HCT116 (cell line): ENCODE results near the gene FCRLB. TPM values are rescaled to one million over a fixed set of nuclear protein-coding genes. Genes with fewer than 3 reads are reported as not detected.

ENCODE experiments used
- ATAC-seq: fragments of 200-7000 bp; cut with Tn5 transposase; 2 replicates; pipeline ENCODE4 v1.9.1; 2020; ENCODE audit warnings: mild to moderate bottlenecking, moderate library complexity
- BruUV-seq: library from RNA; stranded (reverse); fragments of 400-500 nt; replicated peaks from 2 replicates; lab custom pipeline; 2021; lab: Mats Ljungman, UMichigan
- CTCF ChIA-PET: fragments of 300-600 bp; sonication (Branson Sonifier 250); formaldehyde crosslinking; loops from one replicate; lab custom pipeline; 2021; ENCODE audit warnings: antibody characterized with exemption; lab: Charles Lee
- POLR2A ChIA-PET: fragments of 300-600, 350-600 bp; sonication (Branson Sonifier 250); formaldehyde crosslinking; loops from one replicate; lab custom pipeline; 2021; ENCODE audit warnings: antibody characterized with exemption; lab: Charles Lee
- RAD21 ChIA-PET, 2 experiments: fragments of 300-600 bp; sonication (Branson Sonifier 250); formaldehyde crosslinking; loops; one replicate each; lab custom pipeline; 2023; ENCODE audit warnings: low total read pairs in 2 of 2; ENCODE audit not compliant: uncharacterized antibody in 2 of 2, unreplicated experiment in 2 of 2, low non-redundant PET in 1 of 2; lab: Charles Lee
- DNase-seq: peaks from one replicate; pipeline ENCODE4 v3.0.0-alpha.2; 2010; ENCODE audit warnings: low read depth, low spot score
- H2AFZ ChIP-seq: fragments of 200-600 bp; shearing (Covaris generic), sonication (generic); 2 replicates; pipeline ENCODE4 v1.6.1; 2017; ENCODE audit warnings: low read depth, mixed run types, mixed read lengths, antibody characterized with exemption, low read length; ENCODE audit not compliant: poor library complexity, severe bottlenecking
- H3K27ac ChIP-seq: 2 replicates; pipeline ENCODE4 v1.5.1; 2012; ENCODE audit warnings: low read depth, low read length
- H3K27me3 ChIP-seq: fragments of 200-600 bp; sonication (generic); 2 replicates; pipeline ENCODE4 v1.6.1; 2016; ENCODE audit warnings: mixed run types, low read length, mixed read lengths; ENCODE audit not compliant: insufficient read depth
- H3K36me3 ChIP-seq, 2 experiments: fragments of 200-500 bp in 1 of 2; fragments of 200-600 bp in 1 of 2; sonication (Bioruptor generic) in 1 of 2; sonication (generic) in 1 of 2; 2 replicates each; pipeline versions ENCODE4 v1.5.1 to v1.6.1; 2014 to 2016; ENCODE audit warnings: low read length in 2 of 2, inconsistent platforms in 1 of 2, mixed read lengths in 1 of 2, mixed run types in 1 of 2; ENCODE audit not compliant: insufficient read depth in 2 of 2, control insufficient read depth in 1 of 2
- H3K4me1 ChIP-seq, 2 experiments: fragments of 200-600 bp in 1 of 2; sonication (generic) in 1 of 2; 2 replicates each; pipeline versions ENCODE4 v1.5.1 to v1.6.1; 2012 to 2017; ENCODE audit warnings: low read length in 2 of 2, inconsistent platforms in 1 of 2, mild to moderate bottlenecking in 1 of 2, mixed read lengths in 1 of 2, mixed run types in 1 of 2, moderate library complexity in 1 of 2; ENCODE audit not compliant: insufficient read depth in 2 of 2, control insufficient read depth in 1 of 2
- H3K4me2 ChIP-seq: fragments of 200-600 bp; sonication (generic); 2 replicates; pipeline ENCODE4 v1.6.1; 2017; ENCODE audit warnings: mixed run types, low read length, mixed read lengths
- H3K4me3 ChIP-seq, 2 experiments: fragments of 200-600 bp in 1 of 2; sonication (generic) in 1 of 2; replicated peaks in 1 of 2; 2 replicates each; pipeline ENCODE4 v1.5.1; 2011 to 2016; ENCODE audit warnings: low read length in 2 of 2, control low read depth in 1 of 2, low read depth in 1 of 2, mild to moderate bottlenecking in 1 of 2, mixed read lengths in 1 of 2, mixed run types in 1 of 2
- H3K79me2 ChIP-seq: fragments of 200-600 bp; sonication (generic); 2 replicates; pipeline ENCODE4 v1.6.1; 2017; ENCODE audit warnings: mild to moderate bottlenecking, mixed run types, low read length, moderate library complexity, mixed read lengths; ENCODE audit not compliant: insufficient read depth
- H3K9ac ChIP-seq: fragments of 200-600 bp; sonication (generic); 2 replicates; pipeline ENCODE4 v1.6.1; 2016; ENCODE audit warnings: low read length, mixed read lengths
- H3K9me2 ChIP-seq: fragments of 200-600 bp; sonication (generic), shearing (Covaris generic); 2 replicates; pipeline ENCODE4 v1.6.1; 2017; ENCODE audit warnings: mixed run types, mild to moderate bottlenecking, moderate library complexity; ENCODE audit not compliant: insufficient read depth
- H3K9me3 ChIP-seq, 2 experiments: fragments of 200-500 bp in 1 of 2; fragments of 200-600 bp in 1 of 2; sonication (Bioruptor generic) in 1 of 2; sonication (generic) in 1 of 2; 2 replicates each; pipeline ENCODE4 v1.6.1; 2014 to 2017; ENCODE audit warnings: low read length in 2 of 2, mixed read lengths in 2 of 2, inconsistent platforms in 1 of 2, low read depth in 1 of 2, mild to moderate bottlenecking in 1 of 2, mixed run types in 1 of 2, moderate library complexity in 1 of 2; ENCODE audit not compliant: control insufficient read depth in 1 of 2, insufficient read depth in 1 of 2
- H4K20me1 ChIP-seq: fragments of 200-600 bp; sonication (generic), shearing (Covaris generic); 2 replicates; pipeline ENCODE4 v1.6.1; 2017; ENCODE audit warnings: mixed run types, mild to moderate bottlenecking, moderate library complexity; ENCODE audit not compliant: insufficient read depth
- CEBPB ChIP-seq: IDR thresholded peaks from 2 replicates; pipeline ENCODE4 v1.6.1; 2012; ENCODE audit warnings: low read depth
- EZH2 ChIP-seq: fragments of 200-600 bp; sonication (generic); IDR thresholded peaks from 2 replicates; pipeline ENCODE4 v1.6.1; 2017; ENCODE audit warnings: antibody characterized with exemption, mixed run types
- FOSL1 ChIP-seq: IDR thresholded peaks from 2 replicates; pipeline ENCODE4 v1.6.1; 2012; ENCODE audit warnings: low read depth
- POLR2A ChIP-seq: IDR thresholded peaks from 2 replicates; pipeline ENCODE4 v1.7.0; 2011; ENCODE audit warnings: borderline replicate concordance; ENCODE audit not compliant: insufficient read depth, insufficient read length; ENCODE audit errors: extremely low read depth
- SP1 ChIP-seq: IDR thresholded peaks from 2 replicates; pipeline ENCODE4 v1.6.1; 2012; ENCODE audit warnings: low read depth
- YY1 ChIP-seq: IDR thresholded peaks from 2 replicates; pipeline ENCODE4 v1.6.1; 2011; ENCODE audit warnings: low read length, low read depth, moderate library complexity, mild to moderate bottlenecking; ENCODE audit not compliant: insufficient replicate concordance; ENCODE audit errors: extremely low read depth
- ZNF274 ChIP-seq: fragments of 200-500 bp; sonication (Bioruptor generic); IDR thresholded peaks from 2 replicates; pipeline ENCODE4 v1.6.1; 2014; ENCODE audit warnings: mild to moderate bottlenecking, low read depth, low read length, inconsistent platforms
- intact Hi-C: fragments of 100-400 bp; cut with micrococcal nuclease; formaldehyde crosslinking; loops from 2 replicates; pipeline ENCODE4 v1.10.0; 2022
- total RNA-seq: library from RNA; stranded (reverse); gene quantifications from one replicate; pipeline ENCODE4 v1.2.1, GENCODE V29; 2021; ENCODE audit not compliant: unreplicated experiment

The FCRLB gene
- total RNA-seq, 1 experiment from 2014 or later = 1.0 TPM

DNA sequence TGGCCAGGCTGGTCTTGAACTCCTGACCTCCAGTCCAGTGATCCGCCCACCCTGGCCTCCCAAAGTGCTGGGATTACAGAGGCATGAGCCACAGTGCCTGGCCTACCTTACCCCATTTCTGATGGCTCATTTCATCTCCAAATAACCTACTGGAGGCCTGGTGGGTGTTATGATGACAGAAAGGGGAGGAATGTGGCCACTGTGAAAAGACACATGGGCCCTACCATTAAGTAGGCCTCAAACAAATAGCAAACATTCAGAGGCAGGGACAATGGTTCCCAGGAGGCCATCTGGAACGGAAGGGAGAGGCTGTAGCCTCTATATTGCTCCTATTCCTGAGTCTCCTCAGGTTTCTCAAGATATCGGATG is 15.2 kb upstream of the FCRLB start:
- no peak for DNase-seq
- H3K9me2 ChIP-seq = no peaks in the 10 kb centered on the region
- BruUV-seq = no TSS peak

DNA sequence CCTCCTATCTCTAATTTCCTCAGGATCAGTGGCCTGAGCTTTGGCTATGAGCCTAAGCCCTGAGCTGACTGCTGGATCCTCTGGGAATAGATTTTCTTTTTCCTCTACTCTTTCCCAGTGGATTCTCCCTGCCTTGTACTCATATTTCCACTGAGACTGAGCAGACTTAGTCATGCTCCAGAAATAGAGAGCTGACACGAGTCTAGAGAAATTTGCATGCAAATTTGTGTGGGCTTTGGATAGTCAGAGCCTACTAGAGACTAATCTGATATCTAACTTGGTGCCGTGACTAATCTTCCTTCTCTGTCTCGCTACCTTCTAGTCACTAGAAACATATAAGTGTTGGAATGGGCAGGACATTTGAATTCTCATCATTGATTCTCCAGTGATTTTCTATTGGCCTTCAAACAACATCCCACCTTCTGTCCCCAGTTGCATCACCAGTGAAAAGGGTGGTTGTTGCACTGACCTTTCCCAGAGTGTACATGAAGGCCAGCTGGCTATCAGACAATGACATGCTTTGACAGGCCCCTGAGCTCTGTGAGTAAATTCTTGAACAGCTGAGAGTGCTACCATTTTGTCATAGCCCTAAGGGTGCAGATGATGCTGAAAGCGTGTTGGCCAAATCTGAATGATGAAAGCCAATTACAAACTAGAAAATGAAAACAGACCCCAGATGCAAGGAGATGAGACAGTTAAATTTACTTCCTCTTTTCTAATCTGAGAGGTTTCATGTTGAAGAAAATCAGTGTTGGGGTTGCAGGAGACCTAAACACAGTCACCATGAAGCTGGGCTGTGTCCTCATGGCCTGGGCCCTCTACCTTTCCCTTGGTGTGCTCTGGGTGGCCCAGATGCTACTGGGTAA is 14.6 kb upstream of the FCRLB start, which contains the start of gene FCRLA:
Gene FCRLA (plus strand): TSS at position 748 of the 866 bp plus-strand sequence. CDS start 36 bp downstream, at position 784.
- DNase-seq (no peak), ATAC-seq (no peak)
- RAD21 ChIA-PET = no interaction called here
- H3K27me3 ChIP-seq = no peaks in the 10 kb centered on the region
- no peak within 1 kb of the TSS for H2AFZ ChIP-seq
- H3K4me1 ChIP-seq = peaks cover 0 to 11% of the 10 kb centered on the region in 2 experiments; a peak in 2 of 4 replicates
- POLR2A ChIA-PET = no interaction called here
- no peaks in the 10 kb centered on the region for H3K9me2 ChIP-seq
- H4K20me1 ChIP-seq = no peaks in the 10 kb centered on the region
- H3K79me2 ChIP-seq = no peaks in the 10 kb centered on the region
- CTCF ChIA-PET = no interaction called here
- H3K36me3 ChIP-seq = no peaks in the 10 kb centered on the region
- H3K4me2 ChIP-seq = 0 out of 2 replicates have a peak within 1 kb of the TSS, but pooled peaks have one; percentile 10
- H3K9ac ChIP-seq = no peak within 1 kb of the TSS
- TF ChIP-seq POLR2A (no peak), ZNF274 (no peak), FOSL1 (peak; percentile 13; the same call in 1 of the 2 replicates), YY1 (no peak)
- no TSS peak for BruUV-seq
- H3K27ac ChIP-seq = no peak within 1 kb of the TSS
- intact Hi-C loops = no loop called here
- no peaks in the 10 kb centered on the region for H3K9me3 ChIP-seq
- no peak within 1 kb of the TSS for H3K4me3 ChIP-seq

More for the DNA sequence above, 15.2 kb upstream of the FCRLB start:
- Histone ChIP-seq H3K27ac (no peak overlapping the region), H4K20me1 (no peaks in the 10 kb centered on the region), H3K9ac (no peak overlapping the region), H3K27me3 (no peaks in the 10 kb centered on the region), H3K36me3 (no peaks in the 10 kb centered on the region), H2AFZ (no peak overlapping the region), H3K9me3 (no peaks in the 10 kb centered on the region), H3K79me2 (no peaks in the 10 kb centered on the region), H3K4me1 (peaks cover 0 to 11% of the 10 kb centered on the region in 2 experiments; a peak in 2 of 4 replicates), H3K4me3 (no peak overlapping the region), H3K4me2 (0 out of 2 replicates have a peak overlapping the region, but pooled peaks have one; percentile 10)
- POLR2A ChIA-PET = no interaction called here
- intact Hi-C loops = no loop called here
- no peak for ATAC-seq
- CTCF ChIA-PET = no interaction called here
- RAD21 ChIA-PET = no interaction called here
- TF ChIP-seq EZH2 (no peak), SP1 (no peak), CEBPB (no peak)
